ENCODE data around the gene ZNF329. TPM values are rescaled to one million over a fixed set of nuclear protein-coding genes. Genes with fewer than 3 reads are reported as not detected.

ZNF329 gene
- total and polyA plus RNA-seq, 2 of the 8 experiments (the other 6 are each of a cell fraction or from before 2014, with no cell fraction given), result 5.8 to 11.2 TPM

GRCh38 chr19:58107778-58108545 is 42.6 kb downstream of the ZNF329 start:
- 67% methylated on average over 7 of the region's 7 CpGs; no CpG with 5 or more reads in 1 of the 2 experiments for whole genome bisulfite sequencing, 2 experiments (ENCODE audit: extremely low coverage in 1 of 2, insufficient coverage in 1 of 2, insufficient read length in 1 of 2, insufficient replicate concordance in 2 of 2, low coverage in 1 of 2, low lambda C conversion rate in 2 of 2, missing lambda C conversion rate in 1 of 2)
- H2BK5ac ChIP-seq (ENCODE audit: low read depth, low read length), result no peak overlapping the region
- H4K20me1 ChIP-seq (replicated peaks in 1 of 2; ENCODE audit: control insufficient read depth in 1 of 2, insufficient read depth in 2 of 2, low read length in 2 of 2), result no peaks in the 10 kb centered on the region
- TF ChIP-seq ATF2 (IDR thresholded peaks at IDR 0.05; ENCODE audit: low read length), result no peak
- TF ChIP-seq ZNF274 (IDR thresholded peaks at IDR 0.05; ENCODE audit: borderline replicate concordance, extremely low read depth, low read length), result peak; percentile 94
- H3K23me2 ChIP-seq (ENCODE audit: low read depth, low read length), result no peaks in the 10 kb centered on the region
- no peak overlapping the region for H3K27ac ChIP-seq (ENCODE audit: low read depth, low read length)
- H2BK120ac ChIP-seq (replicated peaks; ENCODE audit: low read depth, low read length), result no peak overlapping the region
- H3K56ac ChIP-seq (replicated peaks; ENCODE audit: insufficient read length, low read depth, low read length), result no peak overlapping the region
- FAIRE-seq (no peak), DNase-seq (ENCODE audit: low read depth in 1 of 2, low spot score in 2 of 2) (no peak)
- H2AK5ac ChIP-seq (ENCODE audit: low read depth, low read length), result no peak overlapping the region
- ChIA-PET CTCF (ENCODE audit: partially characterized antibody) (interaction anchor here (1.3 kb wide), 1 partner anchor 86 kb away, joined by 3 read pairs; no protein-coding TSS in a partner anchor), POLR2A (ENCODE audit: partially characterized antibody) (no interaction called here)
- H3K4me3 ChIP-seq (ENCODE audit: extremely low read depth in 1 of 4, insufficient read depth in 2 of 4, low read depth in 3 of 4, low read length in 4 of 4), result no peak overlapping the region
- H4K5ac ChIP-seq (ENCODE audit: insufficient read length, low read depth, low read length), result no peak overlapping the region
- H3K27me3 ChIP-seq (replicated peaks in 1 of 4; ENCODE audit: control insufficient read depth in 3 of 4, extremely low read depth in 1 of 4, insufficient read depth in 3 of 4, low read length in 3 of 4), result peaks cover 0 to 1% (median 0%) of the 10 kb centered on the region in 4 experiments; a peak in 1 of 7 replicates
- H3K4ac ChIP-seq (replicated peaks; ENCODE audit: insufficient read length, low read depth, low read length), result no peak overlapping the region
- H2AFZ ChIP-seq (ENCODE audit: low read length), result no peak overlapping the region
- H3K4me1 ChIP-seq (replicated peaks in 1 of 4; ENCODE audit: control insufficient read depth in 3 of 4, insufficient read depth in 4 of 4, low read length in 3 of 4), result no peaks in the 10 kb centered on the region
- H3K9me3 ChIP-seq (ENCODE audit: insufficient read depth in 2 of 2, low read depth in 1 of 2, low read length in 1 of 2), result peaks cover 69 to 89% of the 10 kb centered on the region in 2 experiments
- no peak overlapping the region for H4K91ac ChIP-seq (replicated peaks; ENCODE audit: insufficient read length, low read length)
- no peak overlapping the region for H2BK20ac ChIP-seq (ENCODE audit: low read length)
- H4K8ac ChIP-seq (ENCODE audit: extremely low read depth, insufficient read depth, low read length), result no peak overlapping the region
- no peaks in the 10 kb centered on the region for H3K36me3 ChIP-seq (ENCODE audit: control insufficient read depth in 2 of 4, insufficient read depth in 4 of 4, low read length in 3 of 4)
- H3K18ac ChIP-seq (ENCODE audit: extremely low read depth, low read length), result no peak overlapping the region
- no peak overlapping the region for H3K9ac ChIP-seq (replicated peaks in 1 of 4; ENCODE audit: extremely low read depth in 1 of 4, low read depth in 3 of 4, low read length in 3 of 4)
- H3K79me1 ChIP-seq (ENCODE audit: low read depth, low read length), result no peaks in the 10 kb centered on the region
- H3K23ac ChIP-seq (ENCODE audit: insufficient read length), result no peak overlapping the region
- no peak overlapping the region for H2BK15ac ChIP-seq (ENCODE audit: low read length)
- H3K4me2 ChIP-seq (ENCODE audit: insufficient read depth in 1 of 2, low read depth in 2 of 2, low read length in 2 of 2), result no peak overlapping the region
- no peak overlapping the region for H2BK12ac ChIP-seq (ENCODE audit: low read depth, low read length)
- no peaks in the 10 kb centered on the region for H3K79me2 ChIP-seq (ENCODE audit: control insufficient read depth in 1 of 2, insufficient read depth in 2 of 2, low read length in 2 of 2)
- no peak overlapping the region for H3K14ac ChIP-seq (ENCODE audit: insufficient read length)
